Activated CD8-positive, alpha-beta memory T cell treated with anti-CD3 and anti-CD28 coated beads for 48 hours (primary cell): ENCODE data around the gene MRM3.
"Not testable (repeated sequence)": the region's sequence is repeated elsewhere in the genome, so short reads cannot be mapped to it uniquely, and the experiment has no call there.

ENCODE experiments used
- DNase-seq, 3 experiments: peaks; one replicate each; pipeline ENCODE4 v3.0.0-alpha.2; 2020; ENCODE audit warnings: low read depth in 2 of 3, low spot score in 2 of 3

MRM3 gene

DNA sequence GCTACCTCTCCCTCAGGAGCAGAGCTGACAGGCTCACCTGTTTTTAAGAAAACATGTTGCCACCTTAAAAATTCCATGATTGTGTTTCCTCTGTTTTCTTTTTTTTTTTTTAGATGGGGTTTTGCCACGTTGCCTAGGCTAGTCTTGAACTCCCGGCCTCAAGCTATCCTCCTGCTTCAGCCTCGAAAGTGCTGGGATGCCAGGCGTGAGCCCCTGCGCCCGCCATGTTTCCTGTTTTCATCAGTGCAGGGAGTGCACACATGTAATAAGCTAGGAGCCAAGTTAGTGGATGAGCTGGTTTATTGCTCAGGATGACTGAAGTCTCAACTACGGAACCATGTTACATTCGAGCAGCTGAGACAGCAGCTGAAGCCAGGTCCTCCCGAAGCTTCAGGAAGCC is 13.6 kb downstream of the MRM3 start:
- DNase-seq: no peak

DNA sequence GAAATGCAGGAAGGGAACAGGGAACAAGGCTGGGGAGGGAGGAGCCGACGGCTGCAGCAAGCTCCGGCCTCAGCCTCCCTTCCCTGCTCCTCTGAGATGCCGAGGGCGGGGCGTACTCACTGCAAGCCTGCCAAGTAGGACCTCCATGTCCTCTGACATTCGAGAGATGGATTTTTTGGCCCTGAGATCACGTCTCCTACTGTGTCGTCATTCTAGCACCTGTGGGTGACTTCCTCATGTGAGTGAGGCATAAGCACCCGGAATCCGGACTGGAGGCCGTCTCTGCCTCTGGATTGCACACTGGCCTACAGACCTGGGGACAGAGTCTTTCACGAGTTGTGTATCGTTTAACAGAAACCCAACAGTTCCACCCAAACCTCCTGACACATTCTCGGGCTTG is 14.5 kb downstream of the MRM3 start:
- DNase-seq: no peak

DNA sequence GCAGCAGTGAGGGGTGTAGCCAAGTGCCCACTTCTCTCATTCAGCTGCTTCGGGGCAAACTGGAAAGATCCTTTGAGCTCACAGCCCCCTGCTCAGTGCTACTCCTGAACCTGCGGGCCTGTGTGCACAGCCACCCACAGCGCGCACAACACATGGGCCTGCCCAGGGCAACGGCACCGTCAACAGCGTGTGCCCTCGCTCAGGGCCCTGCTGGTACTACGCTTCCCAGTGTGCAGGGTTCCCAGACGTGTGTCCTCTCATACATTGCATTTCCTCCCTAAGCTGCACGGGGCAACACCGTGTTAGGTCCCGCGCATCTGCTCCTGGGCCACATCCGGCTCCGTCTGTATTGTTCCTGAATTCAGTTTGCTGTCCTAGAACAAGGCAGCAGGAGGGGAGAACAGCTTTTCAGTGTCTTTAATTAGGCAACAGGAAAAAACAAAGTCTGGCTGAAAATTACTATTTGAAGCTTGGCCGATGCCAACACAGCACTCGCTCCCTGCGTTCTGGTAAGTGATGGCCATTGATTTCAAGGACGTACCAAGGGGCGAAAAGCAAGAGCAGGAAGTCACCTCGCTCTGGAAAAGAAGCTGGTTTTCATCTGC is 15.2 kb downstream of the MRM3 start:
- DNase-seq: no peak

DNA sequence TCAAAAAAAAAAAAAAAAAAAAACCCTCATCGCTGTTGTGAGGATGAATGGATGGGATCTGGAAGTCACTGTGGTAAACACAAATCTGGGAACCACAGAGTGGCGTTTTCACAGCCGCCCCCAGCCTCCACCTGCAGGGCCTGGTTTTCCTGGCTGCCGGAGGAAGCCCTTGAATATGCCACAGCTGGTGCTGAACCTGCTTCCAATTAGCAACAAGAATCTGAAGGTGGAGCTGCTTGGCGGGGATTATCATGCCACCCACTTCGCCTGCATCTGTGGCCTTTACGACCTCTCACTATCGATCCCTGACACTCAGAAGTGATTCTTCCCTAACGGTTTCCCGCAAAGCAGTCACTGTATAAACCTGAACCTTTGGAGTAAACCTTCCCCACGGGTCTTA is 16.1 kb downstream of the MRM3 start:
- no peak for DNase-seq

- no peak for DNase-seq
These were observed 17.1 kb downstream of the MRM3 start for GRCh38 chr17:799261-799660.

- no peak for DNase-seq
These were observed 18.5 kb downstream of the MRM3 start for GRCh38 chr17:800446-801242.

DNA sequence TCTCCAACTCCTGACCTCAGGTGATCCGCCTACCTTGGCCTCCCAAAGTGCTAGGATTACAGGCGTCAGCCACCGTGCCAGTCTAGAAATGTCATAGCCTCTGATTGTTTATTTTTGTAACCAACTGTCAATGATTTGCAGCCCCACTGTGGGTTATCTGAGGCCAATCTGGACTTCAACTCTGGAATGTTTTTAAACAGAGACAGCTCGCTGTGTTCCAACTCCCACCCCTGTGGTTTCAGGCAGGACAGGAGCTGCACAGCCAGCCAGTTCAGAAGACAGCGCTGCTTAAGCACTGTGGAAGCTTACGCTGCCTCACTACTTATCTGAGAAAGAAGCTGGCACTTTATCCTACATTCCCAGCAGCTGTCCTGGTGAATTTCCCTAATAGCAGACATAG is 19.5 kb downstream of the MRM3 start:
- DNase-seq: no peak

DNA sequence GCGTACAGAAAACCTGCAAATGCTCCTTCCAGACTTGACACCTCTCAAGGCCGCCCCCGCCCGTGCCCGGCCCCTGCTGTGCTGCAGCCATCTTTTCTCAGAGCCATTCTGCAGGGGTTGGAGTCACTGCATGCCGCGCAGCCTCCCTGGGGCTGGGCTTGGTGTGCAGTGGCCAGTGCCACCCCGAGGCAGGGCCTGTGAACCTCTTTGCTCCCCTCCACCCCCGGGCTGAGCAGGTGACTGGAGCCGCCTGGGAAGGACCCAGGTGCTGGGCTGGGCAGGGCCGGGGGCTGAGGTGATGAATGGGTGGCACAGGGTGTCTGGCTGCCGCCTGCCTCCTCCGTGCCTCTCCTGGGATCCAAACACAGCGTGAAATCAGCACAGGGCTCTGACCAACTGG is 20.3 kb downstream of the MRM3 start:
- no peak for DNase-seq

GRCh38 chr17:802901-803881 is 21.0 kb downstream of the MRM3 start:
- no peak for DNase-seq

GRCh38 chr17:804541-805435 is 22.6 kb downstream of the MRM3 start:
- DNase-seq: no peak

- DNase-seq: not testable (repeated sequence)
These were observed 23.7 kb downstream of the MRM3 start for GRCh38 chr17:805886-806285.

GRCh38 chr17:806346-806745 is 24.2 kb downstream of the MRM3 start:
- no peak for DNase-seq

GRCh38 chr17:806781-807522 is 24.8 kb downstream of the MRM3 start:
- no peak for DNase-seq

- DNase-seq: no peak
These were observed 25.6 kb downstream of the MRM3 start for GRCh38 chr17:807523-808294.

GRCh38 chr17:811051-811784 is 29.1 kb downstream of the MRM3 start:
- no peak for DNase-seq

- DNase-seq: no peak
These were observed 30.6 kb downstream of the MRM3 start for GRCh38 chr17:812638-813204.

DNA sequence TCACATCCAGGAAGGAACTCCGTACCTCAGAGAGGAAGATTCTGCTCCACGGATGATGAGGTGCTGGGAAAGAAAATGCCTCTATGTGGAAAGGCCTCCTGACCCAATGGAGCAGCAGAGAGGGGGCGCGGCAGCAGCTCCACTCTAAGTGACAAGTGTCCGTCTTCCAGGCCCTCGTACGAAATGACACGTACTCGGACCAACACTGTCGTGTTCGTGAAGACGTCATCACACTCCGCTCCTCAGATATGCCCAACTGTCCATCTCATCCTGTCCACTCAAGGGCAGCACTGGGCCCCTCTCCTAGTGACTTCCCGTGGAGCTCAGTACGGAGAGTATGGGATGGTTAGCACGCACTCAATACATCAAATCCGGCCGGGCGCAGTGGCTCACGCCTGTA is 32.2 kb downstream of the MRM3 start:
- DNase-seq: no peak

- DNase-seq: no peak
These were observed 37.1 kb downstream of the MRM3 start for GRCh38 chr17:819251-819650.
